ENCODE data around the gene RRAD. TPM values are rescaled to one million over a fixed set of nuclear protein-coding genes. Genes with fewer than 3 reads are reported as not detected.
A peak's percentile ranks its signal among the peaks of the same experiment; 100 is the strongest.

RRAD gene
- total RNA-seq, 1 experiment from 2014 or later = not detected

- Histone ChIP-seq H3K4me2 (ENCODE audit: low read depth, low read length, poor library complexity, severe bottlenecking) (no peak overlapping the region), H3K27me3 (ENCODE audit: low read length) (no peaks in the 10 kb centered on the region), H3K9me2 (replicated peaks; ENCODE audit: insufficient read depth, low read length) (no peaks in the 10 kb centered on the region), H3K4me1 (ENCODE audit: low read length) (no peaks in the 10 kb centered on the region), H4K20me1 (ENCODE audit: insufficient read depth, low read depth, low read length) (peaks cover 7% of the 10 kb centered on the region; the same call in 1 of the 2 replicates), H3K9me3 (ENCODE audit: low read length) (no peaks in the 10 kb centered on the region), H3K36me3 (ENCODE audit: insufficient read depth, low read length) (no peaks in the 10 kb centered on the region), H3K27ac (ENCODE audit: low read length) (no peak overlapping the region), H3K79me2 (ENCODE audit: low read length) (no peaks in the 10 kb centered on the region), H3K4me3 (ENCODE audit: low read length) (no peak overlapping the region), H2AFZ (ENCODE audit: low read length) (no peak overlapping the region), H3K9ac (ENCODE audit: low read length) (no peak overlapping the region)
- DNase-seq = peak; percentile 86
Measured at GRCh38 chr16:66894948-66895688, 30.2 kb downstream of the RRAD start.

GRCh38 chr16:66894055-66894454, 31.3 kb downstream of the RRAD start:
- H3K27ac ChIP-seq (ENCODE audit: low read length) = no peak overlapping the region
- H3K27me3 ChIP-seq (ENCODE audit: low read length) = no peaks in the 10 kb centered on the region
- no peaks in the 10 kb centered on the region for H3K79me2 ChIP-seq (ENCODE audit: low read length)
- H3K4me2 ChIP-seq (ENCODE audit: low read depth, low read length, poor library complexity, severe bottlenecking) = no peak overlapping the region
- peaks cover 7% of the 10 kb centered on the region; the same call in 1 of the 2 replicates for H4K20me1 ChIP-seq (ENCODE audit: insufficient read depth, low read depth, low read length)
- no peaks in the 10 kb centered on the region for H3K9me3 ChIP-seq (ENCODE audit: low read length)
- no peaks in the 10 kb centered on the region for H3K36me3 ChIP-seq (ENCODE audit: insufficient read depth, low read length)
- H2AFZ ChIP-seq (ENCODE audit: low read length) = no peak overlapping the region
- no peak for DNase-seq
- no peaks in the 10 kb centered on the region for H3K4me1 ChIP-seq (ENCODE audit: low read length)
- H3K9me2 ChIP-seq (replicated peaks; ENCODE audit: insufficient read depth, low read length) = no peaks in the 10 kb centered on the region
- no peak overlapping the region for H3K4me3 ChIP-seq (ENCODE audit: low read length)
- no peak overlapping the region for H3K9ac ChIP-seq (ENCODE audit: low read length)

- Histone ChIP-seq H2AFZ (ENCODE audit: low read length) (no peak overlapping the region), H3K79me2 (ENCODE audit: low read length) (peaks cover under 1% of the 10 kb centered on the region; the same call in 1 of the 2 replicates), H3K27ac (ENCODE audit: low read length) (no peak overlapping the region), H4K20me1 (ENCODE audit: insufficient read depth, low read depth, low read length) (peaks cover 7% of the 10 kb centered on the region; the same call in 1 of the 2 replicates), H3K9ac (ENCODE audit: low read length) (no peak overlapping the region), H3K4me1 (ENCODE audit: low read length) (no peaks in the 10 kb centered on the region), H3K9me3 (ENCODE audit: low read length) (no peaks in the 10 kb centered on the region), H3K4me2 (ENCODE audit: low read depth, low read length, poor library complexity, severe bottlenecking) (no peak overlapping the region), H3K36me3 (ENCODE audit: insufficient read depth, low read length) (no peaks in the 10 kb centered on the region; the same call in 1 of the 2 replicates), H3K4me3 (ENCODE audit: low read length) (no peak overlapping the region), H3K9me2 (replicated peaks; ENCODE audit: insufficient read depth, low read length) (no peaks in the 10 kb centered on the region), H3K27me3 (ENCODE audit: low read length) (no peaks in the 10 kb centered on the region)
- no peak for DNase-seq
Measured at GRCh38 chr16:66891797-66892196, 33.5 kb downstream of the RRAD start.

- no peaks in the 10 kb centered on the region; the same call in 1 of the 2 replicates for H3K36me3 ChIP-seq (ENCODE audit: insufficient read depth, low read length)
- H3K4me2 ChIP-seq (ENCODE audit: low read depth, low read length, poor library complexity, severe bottlenecking) = no peak overlapping the region
- no peaks in the 10 kb centered on the region for H3K27me3 ChIP-seq (ENCODE audit: low read length)
- peaks cover 4% of the 10 kb centered on the region; the same call in 1 of the 2 replicates for H3K79me2 ChIP-seq (ENCODE audit: low read length)
- no peaks in the 10 kb centered on the region for H3K9me2 ChIP-seq (replicated peaks; ENCODE audit: insufficient read depth, low read length)
- no peak overlapping the region for H3K9ac ChIP-seq (ENCODE audit: low read length)
- no peaks in the 10 kb centered on the region for H3K9me3 ChIP-seq (ENCODE audit: low read length)
- H3K4me1 ChIP-seq (ENCODE audit: low read length) = no peaks in the 10 kb centered on the region
- no peak overlapping the region for H3K27ac ChIP-seq (ENCODE audit: low read length)
- H2AFZ ChIP-seq (ENCODE audit: low read length) = no peak overlapping the region
- DNase-seq = no peak
- H4K20me1 ChIP-seq (ENCODE audit: insufficient read depth, low read depth, low read length) = peaks cover 7% of the 10 kb centered on the region; the same call in 1 of the 2 replicates
- no peak overlapping the region for H3K4me3 ChIP-seq (ENCODE audit: low read length)
Measured at GRCh38 chr16:66891360-66891759, 34.0 kb downstream of the RRAD start.

- Histone ChIP-seq H3K27me3 (ENCODE audit: low read length) (no peaks in the 10 kb centered on the region), H3K79me2 (ENCODE audit: low read length) (peaks cover 9% of the 10 kb centered on the region; the same call in 1 of the 2 replicates), H3K4me2 (ENCODE audit: low read depth, low read length, poor library complexity, severe bottlenecking) (no peak overlapping the region), H2AFZ (ENCODE audit: low read length) (no peak overlapping the region), H3K9me2 (replicated peaks; ENCODE audit: insufficient read depth, low read length) (no peaks in the 10 kb centered on the region), H3K36me3 (ENCODE audit: insufficient read depth, low read length) (no peaks in the 10 kb centered on the region; the same call in 1 of the 2 replicates), H3K9ac (ENCODE audit: low read length) (no peak overlapping the region), H3K9me3 (ENCODE audit: low read length) (no peaks in the 10 kb centered on the region), H3K27ac (ENCODE audit: low read length) (no peak overlapping the region), H3K4me3 (ENCODE audit: low read length) (no peak overlapping the region), H4K20me1 (ENCODE audit: insufficient read depth, low read depth, low read length) (peaks cover 4% of the 10 kb centered on the region; the same call in 1 of the 2 replicates), H3K4me1 (ENCODE audit: low read length) (no peaks in the 10 kb centered on the region)
- DNase-seq = no peak
Measured at GRCh38 chr16:66890799-66891198, 34.5 kb downstream of the RRAD start.

GRCh38 chr16:66889622-66890021, 35.7 kb downstream of the RRAD start:
- no peak overlapping the region for H2AFZ ChIP-seq (ENCODE audit: low read length)
- H3K4me1 ChIP-seq (ENCODE audit: low read length) = no peaks in the 10 kb centered on the region
- H3K4me3 ChIP-seq (ENCODE audit: low read length) = no peak overlapping the region
- H4K20me1 ChIP-seq (ENCODE audit: insufficient read depth, low read depth, low read length) = no peaks in the 10 kb centered on the region
- H3K4me2 ChIP-seq (ENCODE audit: low read depth, low read length, poor library complexity, severe bottlenecking) = no peak overlapping the region
- DNase-seq = no peak
- H3K36me3 ChIP-seq (ENCODE audit: insufficient read depth, low read length) = peaks cover 6% of the 10 kb centered on the region; the same call in 1 of the 2 replicates
- H3K27ac ChIP-seq (ENCODE audit: low read length) = no peak overlapping the region
- no peaks in the 10 kb centered on the region for H3K9me2 ChIP-seq (replicated peaks; ENCODE audit: insufficient read depth, low read length)
- H3K79me2 ChIP-seq (ENCODE audit: low read length) = peaks cover 20% of the 10 kb centered on the region
- H3K9ac ChIP-seq (ENCODE audit: low read length) = no peak overlapping the region
- H3K9me3 ChIP-seq (ENCODE audit: low read length) = no peaks in the 10 kb centered on the region
- H3K27me3 ChIP-seq (ENCODE audit: low read length) = no peaks in the 10 kb centered on the region

GRCh38 chr16:66888647-66889615, 36.4 kb downstream of the RRAD start:
- Histone ChIP-seq H3K27me3 (ENCODE audit: low read length) (no peaks in the 10 kb centered on the region), H3K79me2 (ENCODE audit: low read length) (peaks cover 26% of the 10 kb centered on the region), H3K9ac (ENCODE audit: low read length) (no peak overlapping the region), H3K27ac (ENCODE audit: low read length) (no peak overlapping the region), H3K4me3 (ENCODE audit: low read length) (no peak overlapping the region), H3K4me1 (ENCODE audit: low read length) (no peaks in the 10 kb centered on the region), H3K9me3 (ENCODE audit: low read length) (no peaks in the 10 kb centered on the region), H3K4me2 (ENCODE audit: low read depth, low read length, poor library complexity, severe bottlenecking) (no peak overlapping the region), H2AFZ (ENCODE audit: low read length) (no peak overlapping the region), H3K36me3 (ENCODE audit: insufficient read depth, low read length) (peaks cover 11% of the 10 kb centered on the region; the same call in 1 of the 2 replicates), H3K9me2 (replicated peaks; ENCODE audit: insufficient read depth, low read length) (no peaks in the 10 kb centered on the region), H4K20me1 (ENCODE audit: insufficient read depth, low read depth, low read length) (no peaks in the 10 kb centered on the region)
- DNase-seq = no peak

- no peak overlapping the region for H3K4me2 ChIP-seq (ENCODE audit: low read depth, low read length, poor library complexity, severe bottlenecking)
- H3K4me3 ChIP-seq (ENCODE audit: low read length) = no peak overlapping the region
Measured at GRCh38 chr16:66886914-66887313, 38.4 kb downstream of the RRAD start.

More at GRCh38 chr16:66886914-66887313, 38.4 kb downstream of the RRAD start:
- Histone ChIP-seq H3K79me2 (ENCODE audit: low read length) (peaks cover 40% of the 10 kb centered on the region), H3K9ac (ENCODE audit: low read length) (no peak overlapping the region), H3K27ac (ENCODE audit: low read length) (no peak overlapping the region), H3K36me3 (ENCODE audit: insufficient read depth, low read length) (peaks cover 11% of the 10 kb centered on the region; the same call in 1 of the 2 replicates), H2AFZ (ENCODE audit: low read length) (no peak overlapping the region), H3K9me3 (ENCODE audit: low read length) (no peaks in the 10 kb centered on the region), H3K9me2 (replicated peaks; ENCODE audit: insufficient read depth, low read length) (no peaks in the 10 kb centered on the region), H3K4me1 (ENCODE audit: low read length) (peaks cover 4% of the 10 kb centered on the region), H3K27me3 (ENCODE audit: low read length) (no peaks in the 10 kb centered on the region), H4K20me1 (ENCODE audit: insufficient read depth, low read depth, low read length) (no peaks in the 10 kb centered on the region)
- DNase-seq = no peak

All from Karpas-422 (cell line).